IMR-90 (cell line): ENCODE data around the gene PRKACG. TPM values are rescaled to one million over a fixed set of nuclear protein-coding genes. Genes with fewer than 3 reads are reported as not detected.

Source experiments
- ATAC-seq: fragments of 200-7000 bp; cut with Tn5 transposase; 2 replicates; pipeline ENCODE4 v1.9.1; 2020; ENCODE audit warnings: low read depth, mild to moderate bottlenecking, moderate library complexity
- BruUV-seq: library from RNA; stranded (reverse); fragments of 400-500 nt; replicated peaks from 2 replicates; lab custom pipeline; 2021; lab: Mats Ljungman, UMichigan
- CTCF ChIA-PET: fragments of 300-600 bp; formaldehyde crosslinking; extraction: SDS; loops from one replicate; lab custom pipeline; 2021; ENCODE audit warnings: antibody characterized with exemption; lab: Yijun Ruan, JAX
- POLR2A ChIA-PET: fragments of 300-600 bp; sonication (Branson Sonifier 250); formaldehyde crosslinking; loops from one replicate; lab custom pipeline; 2022; ENCODE audit warnings: antibody characterized with exemption; ENCODE audit not compliant: unreplicated experiment; lab: Charles Lee
- DNase-seq: peaks from one replicate; pipeline ENCODE4 v3.0.0; 2013
- H2AFZ ChIP-seq: replicated peaks from 2 replicates; pipeline ENCODE3; 2013; ENCODE audit warnings: low read length, mild to moderate bottlenecking; ENCODE audit not compliant: poor library complexity
- H2AK5ac ChIP-seq: 2 replicates; pipeline ENCODE4 v1.6.1; 2013; ENCODE audit warnings: low read depth, low read length, inconsistent platforms
- H2AK9ac ChIP-seq: replicated peaks from 2 replicates; pipeline ENCODE3; 2013; ENCODE audit warnings: mild to moderate bottlenecking, low read depth, low read length, moderate library complexity; ENCODE audit not compliant: poor library complexity
- H2BK120ac ChIP-seq: 2 replicates; pipeline ENCODE4 v1.6.1; 2013; ENCODE audit warnings: low read depth, low read length, inconsistent platforms
- H2BK15ac ChIP-seq: 3 replicates; pipeline ENCODE4 v1.6.1; 2013; ENCODE audit warnings: low read depth, low read length, inconsistent platforms
- H2BK20ac ChIP-seq: 2 replicates; pipeline ENCODE4 v1.6.1; 2013; ENCODE audit warnings: low read depth, mild to moderate bottlenecking, inconsistent platforms, low read length, moderate library complexity
- H2BK5ac ChIP-seq: 2 replicates; pipeline ENCODE4 v1.6.1; 2013; ENCODE audit warnings: mild to moderate bottlenecking, low read depth, low read length, inconsistent platforms; ENCODE audit not compliant: poor library complexity, severe bottlenecking
- H3K14ac ChIP-seq: replicated peaks from 2 replicates; pipeline ENCODE4 v1.6.1; 2013; ENCODE audit warnings: low read depth, low read length, inconsistent platforms
- H3K18ac ChIP-seq: 2 replicates; pipeline ENCODE4 v1.6.1; 2013; ENCODE audit warnings: low read depth, low read length, control low read depth
- H3K23ac ChIP-seq: 2 replicates; pipeline ENCODE4 v1.6.1; 2013; ENCODE audit warnings: low read depth, low read length, inconsistent platforms
- H3K27ac ChIP-seq: 2 replicates; pipeline ENCODE4 v1.5.1; 2013; ENCODE audit warnings: mild to moderate bottlenecking, control low read depth, low read length; ENCODE audit not compliant: insufficient read depth
- H3K27me3 ChIP-seq: 2 replicates; pipeline ENCODE4 v1.6.1; 2013; ENCODE audit warnings: low read length; ENCODE audit not compliant: control insufficient read depth, insufficient read depth
- H3K36me3 ChIP-seq: 2 replicates; pipeline ENCODE4 v1.6.1; 2013; ENCODE audit warnings: low read length, mixed read lengths; ENCODE audit not compliant: control insufficient read depth, insufficient read depth
- H3K4ac ChIP-seq: 2 replicates; pipeline ENCODE4 v1.6.1; 2013; ENCODE audit warnings: low read depth, low read length, inconsistent platforms
- H3K4me1 ChIP-seq: 2 replicates; pipeline ENCODE4 v1.6.1; 2013; ENCODE audit warnings: low read length, mixed read lengths; ENCODE audit not compliant: control insufficient read depth, insufficient read depth
- H3K4me2 ChIP-seq: 2 replicates; pipeline ENCODE4 v1.6.1; 2013; ENCODE audit warnings: low read depth, mild to moderate bottlenecking, control low read depth, low read length, moderate library complexity
- H3K4me3 ChIP-seq: 2 replicates; pipeline ENCODE4 v1.5.1; 2013; ENCODE audit warnings: low read depth, mild to moderate bottlenecking, control low read depth, low read length, moderate library complexity; ENCODE audit not compliant: insufficient read depth
- H3K56ac ChIP-seq: 2 replicates; pipeline ENCODE4 v1.6.1; 2013; ENCODE audit warnings: low read length, inconsistent platforms; ENCODE audit not compliant: insufficient read depth; ENCODE audit errors: extremely low read depth
- H3K79me1 ChIP-seq, 2 experiments: 2 replicates each; pipeline ENCODE4 v1.6.1; 2013; ENCODE audit warnings: low read length in 2 of 2, inconsistent platforms in 1 of 2, low read depth in 1 of 2
- H3K9ac ChIP-seq: 2 replicates; pipeline ENCODE4 v1.6.1; 2013; ENCODE audit warnings: low read depth, low read length, control low read depth
- H3K9me1 ChIP-seq: 2 replicates; pipeline ENCODE4 v1.6.1; 2013; ENCODE audit warnings: low read length, inconsistent platforms; ENCODE audit not compliant: insufficient read depth
- H3K9me3 ChIP-seq: 2 replicates; pipeline ENCODE4 v1.6.1; 2013; ENCODE audit warnings: low read length; ENCODE audit not compliant: control insufficient read depth, insufficient read depth
- H4K20me1 ChIP-seq: 2 replicates; pipeline ENCODE4 v1.6.1; 2013; ENCODE audit warnings: low read length, inconsistent platforms; ENCODE audit not compliant: insufficient read depth
- H4K5ac ChIP-seq: 2 replicates; pipeline ENCODE4 v1.6.1; 2013; ENCODE audit warnings: mild to moderate bottlenecking, low read depth, low read length, control low read depth
- H4K8ac ChIP-seq, 2 experiments: 2 replicates each; pipeline ENCODE4 v1.6.1; 2013; ENCODE audit warnings: low read depth in 2 of 2, low read length in 2 of 2, control low read depth in 1 of 2, inconsistent platforms in 1 of 2
- H4K91ac ChIP-seq: 2 replicates; pipeline ENCODE4 v1.6.1; 2013; ENCODE audit warnings: low read depth, low read length, inconsistent platforms; ENCODE audit not compliant: insufficient read depth
- BHLHE40 ChIP-seq: fragments of 150-350 bp; IDR thresholded peaks from 2 replicates; pipeline ENCODE4 v1.6.1; 2016; ENCODE audit warnings: mild to moderate bottlenecking, low read depth, low read length
- CEBPB ChIP-seq: IDR thresholded peaks from 2 replicates; pipeline ENCODE4 v1.6.1; 2012; ENCODE audit warnings: low read depth, low read length, improper control_type of control experiment
- CHD1 ChIP-seq: IDR thresholded peaks from 2 replicates; pipeline ENCODE4 v1.6.1; 2012; ENCODE audit warnings: low read depth, low read length, improper control_type of control experiment
- CTCF ChIP-seq: conservative IDR thresholded peaks from 2 replicates; pipeline ENCODE4 v1.5.1; 2012; ENCODE audit warnings: mild to moderate bottlenecking, low read depth, low read length, improper control_type of control experiment
- FOS ChIP-seq: fragments of 150-350 bp; IDR thresholded peaks from 2 replicates; pipeline ENCODE4 v1.6.1; 2016; ENCODE audit warnings: low read depth, low read length
- MAFK ChIP-seq: IDR thresholded peaks from 2 replicates; pipeline ENCODE4 v1.6.1; 2012; ENCODE audit warnings: low read depth, low read length, improper control_type of control experiment
- MAZ ChIP-seq: IDR thresholded peaks from 2 replicates; pipeline ENCODE4 v1.6.1; 2012; ENCODE audit warnings: low read depth, mild to moderate bottlenecking, low read length, improper control_type of control experiment, moderate library complexity, borderline replicate concordance
- MXI1 ChIP-seq: IDR thresholded peaks from 2 replicates; pipeline ENCODE4 v1.6.1; 2012; ENCODE audit warnings: low read depth, mild to moderate bottlenecking, low read length, moderate library complexity, borderline replicate concordance
- NFE2L2 ChIP-seq: fragments of 150-350 bp; IDR thresholded peaks from 2 replicates; pipeline ENCODE4 v1.6.1; 2016; ENCODE audit warnings: low read depth, mild to moderate bottlenecking, low read length
- POLR2A ChIP-seq: IDR thresholded peaks from 2 replicates; pipeline ENCODE4 v1.6.1; 2012; ENCODE audit warnings: mild to moderate bottlenecking, low read depth, low read length
- RAD21 ChIP-seq: IDR thresholded peaks from 2 replicates; pipeline ENCODE4 v1.6.1; 2012; ENCODE audit warnings: low read length, improper control_type of control experiment
- RCOR1 ChIP-seq: IDR thresholded peaks from 2 replicates; pipeline ENCODE4 v1.6.1; 2012; ENCODE audit warnings: mild to moderate bottlenecking, low read length, improper control_type of control experiment; ENCODE audit not compliant: insufficient replicate concordance
- SMC3 ChIP-seq: fragments of 150-350 bp; IDR thresholded peaks from 2 replicates; pipeline ENCODE4 v1.6.1; 2016; ENCODE audit warnings: low read depth, mild to moderate bottlenecking, antibody characterized with exemption, low read length, moderate library complexity
- WGBS, 2 experiments: methylation state at CpG; one replicate each; pipeline versions ENCODE4 v1.1.5 to v1.1.7; 2013; ENCODE audit warnings: missing lambda C conversion rate in 2 of 2; ENCODE audit not compliant: insufficient read length in 1 of 2; ENCODE audit errors: extremely low coverage in 2 of 2; 5-methylcytosine and 5-hydroxymethylcytosine counted together
- dilution Hi-C: fragments of 300-500 bp; cut with HindIII; formaldehyde crosslinking; loops from one replicate; pipeline ENCODE4 v1.14.3; 2018; ENCODE audit warnings: low sequenced_read_pairs; ENCODE audit not compliant: unreplicated experiment
- in situ Hi-C: fragments of 300-500 bp; cut with MboI; formaldehyde crosslinking; loops from 3 replicates; pipeline ENCODE4 v1.14.3; 2019; ENCODE audit warnings: low sequenced_read_pairs, inconsistent platforms, mixed read lengths
- intact Hi-C: fragments of 100-400 bp; cut with micrococcal nuclease; formaldehyde crosslinking; loops from 2 replicates; pipeline ENCODE4 v1.10.0; 2022
- polyA plus RNA-seq, 3 experiments: library from polyadenylated mRNA; depleted of rRNA; stranded (reverse); fragments of >200 nt; gene quantifications; 2 replicates each; pipeline ENCODE4 v1.2.3, GENCODE V29; 2012; ENCODE audit warnings: low replicate concordance in 1 of 3
- total RNA-seq: library from RNA; depleted of rRNA; stranded (reverse); fragments of >200 nt; gene quantifications from 2 replicates; pipeline ENCODE4 v1.2.3, GENCODE V29; 2012

The PRKACG gene
- total and polyA plus RNA-seq, 2 of the 4 experiments (the other 2 are of a cell fraction) = not detected

- H2BK15ac ChIP-seq = peak within 1 kb of the TSS; percentile 3; the same call in 1 of the 3 replicates
- H3K4ac ChIP-seq = peak within 1 kb of the TSS; percentile 91
- H3K18ac ChIP-seq = peak within 1 kb of the TSS; percentile 75
- peaks cover 16 to 30% of the 10 kb centered on the region in 2 experiments for H3K79me1 ChIP-seq
- no peaks in the 10 kb centered on the region for H3K9me3 ChIP-seq
- H4K91ac ChIP-seq = peak within 1 kb of the TSS; percentile 81
- DNase-seq = peak; percentile 75
- POLR2A ChIA-PET = interaction anchor here (0.6 kb wide), 1 partner anchor 921 kb away, joined by 3 read pairs; no protein-coding TSS in a partner anchor
- CTCF ChIA-PET = interaction anchor here (0.6 to 1.9 kb wide), 11 partner anchors 10 to 301 kb away, joined by 3 to 12 read pairs (median 4); no protein-coding TSS in a partner anchor
- H3K4me1 ChIP-seq = peaks cover 2% of the 10 kb centered on the region; the same call in 1 of the 2 replicates
- H3K9ac ChIP-seq = peak within 1 kb of the TSS; percentile 97
- no peak within 1 kb of the TSS for H2BK20ac ChIP-seq
- no peaks in the 10 kb centered on the region for H3K9me1 ChIP-seq
- peak within 1 kb of the TSS; percentile 100 for H2AFZ ChIP-seq
- H3K23ac ChIP-seq = peak within 1 kb of the TSS; percentile 96
- no peak within 1 kb of the TSS for H2AK5ac ChIP-seq
- dilution Hi-C loops = no loop called here
- WGBS, 2 experiments = 4% methylated on average over 40 of the region's 75 CpGs; no CpG with 5 or more reads in 1 of the 2 experiments
- peak within 1 kb of the TSS; percentile 75 for H2BK120ac ChIP-seq
- peak within 1 kb of the TSS; percentile 76 for H2BK5ac ChIP-seq
- no peaks in the 10 kb centered on the region for H3K36me3 ChIP-seq
- no TSS peak for BruUV-seq
- H4K20me1 ChIP-seq = no peaks in the 10 kb centered on the region
- H3K27me3 ChIP-seq = no peaks in the 10 kb centered on the region
- H3K4me2 ChIP-seq = peak within 1 kb of the TSS; percentile 83
- H2AK9ac ChIP-seq = peak within 1 kb of the TSS; percentile 91
- peak within 1 kb of the TSS; percentile 86 for H3K56ac ChIP-seq
- peak; percentile 97 for ATAC-seq
- TF ChIP-seq FOS = 0 out of 2 replicates have a peak, but pooled peaks have one; percentile 18
- TF ChIP-seq MAZ = peak; percentile 67; the same call in 1 of the 2 replicates
- no peak for TF ChIP-seq MAFK
- TF ChIP-seq RCOR1 = peak; percentile 100
- TF ChIP-seq CEBPB = no peak
- peak; percentile 96 for TF ChIP-seq MXI1
- peak; percentile 98 for TF ChIP-seq CTCF
- peak; percentile 62; the same call in 1 of the 2 replicates for TF ChIP-seq POLR2A
- TF ChIP-seq CHD1 = no peak
- TF ChIP-seq SMC3 = peak; percentile 66
- TF ChIP-seq RAD21 = peak; percentile 69
- TF ChIP-seq BHLHE40 = peak; percentile 10; the same call in 1 of the 2 replicates
- TF ChIP-seq NFE2L2 = no peak
- intact Hi-C loops = loop anchor here (5.0 kb wide), 2 partner anchors 87 to 157 kb away; no protein-coding TSS in a partner anchor
- in situ Hi-C loops = no loop called here
- H4K5ac ChIP-seq = peak within 1 kb of the TSS; percentile 80
- peak within 1 kb of the TSS; percentile 91 for H3K27ac ChIP-seq
- peak within 1 kb of the TSS; percentile 87 for H3K4me3 ChIP-seq
- peak within 1 kb of the TSS; percentile 92 to 95 for H4K8ac ChIP-seq
- H3K14ac ChIP-seq = peak within 1 kb of the TSS; percentile 98
Measured at GRCh38 chr9:69035438-69036308, 21.8 kb upstream of the PRKACG start, which contains the start of gene FXN. Gene FXN, plus strand, starts transcription at chr9:69035752. Its CDS starts 31 bp downstream, at chr9:69035783.
